K562 (cell line): ENCODE measurements around the gene FAR1. TPM values are rescaled to one million over a fixed set of nuclear protein-coding genes. Genes with fewer than 3 reads are reported as not detected.

Experiments
- polyA plus RNA-seq, 8 experiments: library from polyadenylated mRNA; depleted of rRNA in 4 of 8; stranded (reverse) in 5 of 8; unstranded in 3 of 8; fragments of >200 nt; fragmentation: Nextera tagmentation in 2 of 8; fragmentation: Illumina TruSeq in 1 of 8; extraction: Ambion mirVana in 2 of 8; extraction: Trizol in 1 of 8; gene quantifications; 2 replicates each; pipeline versions ENCODE4 v1.2.1 to v1.2.3, GENCODE V29; 2011 to 2014; ENCODE audit warnings: inconsistent platforms in 1 of 8, missing spikeins in 1 of 8
- total RNA-seq, 7 experiments: library from RNA; depleted of rRNA in 6 of 7; stranded (reverse); fragments of >200 nt in 6 of 7; fragmentation: Illumina TruSeq in 2 of 7; extraction: Trizol in 2 of 7; gene quantifications; 2 replicates each; pipeline versions ENCODE4 v1.2.1 to v1.2.3, GENCODE V29; 2011 to 2021; ENCODE audit warnings: low replicate concordance in 1 of 7
- TF ChIP-seq, protein P1 (sequence below), 2 experiments: fragments of 450-650 bp; formaldehyde crosslinking in 1 of 2; IDR thresholded peaks; 2 replicates each; pipeline versions ENCODE4 v1.4.0 to v1.6.1; 2014 to 2020; ENCODE audit warnings: mild to moderate bottlenecking in 2 of 2, borderline replicate concordance in 1 of 2, low read depth in 1 of 2
- TF ChIP-seq, protein P2 (sequence below): sonication (generic); formaldehyde crosslinking; IDR thresholded peaks from 2 replicates; pipeline ENCODE4 v1.4.0; 2020; ENCODE audit warnings: mild to moderate bottlenecking, missing genetic modification reagents

FAR1 gene
- total and polyA plus RNA-seq, 9 of the 15 experiments (the other 6 are each of a cell fraction or from before 2014, with no cell fraction given) = 17.7 to 88.2 (median 52.6) TPM

DNA sequence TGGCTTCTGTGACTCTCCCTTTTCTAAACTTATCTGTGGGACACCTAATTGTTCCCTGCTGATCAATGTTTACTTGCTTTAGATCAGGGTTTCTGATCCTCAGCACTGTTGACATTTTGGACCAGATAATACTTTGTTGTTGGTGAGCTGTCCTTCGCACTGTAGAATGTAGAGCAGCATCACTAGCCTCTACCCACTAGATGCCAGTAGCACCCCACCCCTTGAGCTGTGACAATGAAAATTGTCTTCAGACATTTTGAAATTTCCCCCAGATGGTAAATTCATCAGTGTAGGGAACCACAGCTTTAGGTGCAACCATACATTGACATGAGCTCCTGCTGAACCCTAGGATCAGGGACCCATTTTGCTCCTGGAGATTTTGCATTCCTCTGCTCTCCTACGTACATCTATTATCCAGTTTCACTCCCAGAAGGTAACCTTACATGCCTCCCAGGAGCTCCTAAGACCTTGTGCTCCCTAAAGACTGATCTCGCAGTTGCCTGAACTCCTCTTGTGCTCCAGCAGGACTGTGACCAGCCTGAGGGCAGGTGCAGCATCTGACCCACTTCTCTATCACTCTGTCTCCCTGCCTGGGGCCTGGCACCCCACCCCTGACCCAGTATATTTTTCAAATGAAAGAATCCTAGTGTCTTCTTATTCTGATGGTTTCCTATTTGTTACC, 107.8 kb downstream of the FAR1 start (continued):
- TF ChIP-seq, protein P1, sequence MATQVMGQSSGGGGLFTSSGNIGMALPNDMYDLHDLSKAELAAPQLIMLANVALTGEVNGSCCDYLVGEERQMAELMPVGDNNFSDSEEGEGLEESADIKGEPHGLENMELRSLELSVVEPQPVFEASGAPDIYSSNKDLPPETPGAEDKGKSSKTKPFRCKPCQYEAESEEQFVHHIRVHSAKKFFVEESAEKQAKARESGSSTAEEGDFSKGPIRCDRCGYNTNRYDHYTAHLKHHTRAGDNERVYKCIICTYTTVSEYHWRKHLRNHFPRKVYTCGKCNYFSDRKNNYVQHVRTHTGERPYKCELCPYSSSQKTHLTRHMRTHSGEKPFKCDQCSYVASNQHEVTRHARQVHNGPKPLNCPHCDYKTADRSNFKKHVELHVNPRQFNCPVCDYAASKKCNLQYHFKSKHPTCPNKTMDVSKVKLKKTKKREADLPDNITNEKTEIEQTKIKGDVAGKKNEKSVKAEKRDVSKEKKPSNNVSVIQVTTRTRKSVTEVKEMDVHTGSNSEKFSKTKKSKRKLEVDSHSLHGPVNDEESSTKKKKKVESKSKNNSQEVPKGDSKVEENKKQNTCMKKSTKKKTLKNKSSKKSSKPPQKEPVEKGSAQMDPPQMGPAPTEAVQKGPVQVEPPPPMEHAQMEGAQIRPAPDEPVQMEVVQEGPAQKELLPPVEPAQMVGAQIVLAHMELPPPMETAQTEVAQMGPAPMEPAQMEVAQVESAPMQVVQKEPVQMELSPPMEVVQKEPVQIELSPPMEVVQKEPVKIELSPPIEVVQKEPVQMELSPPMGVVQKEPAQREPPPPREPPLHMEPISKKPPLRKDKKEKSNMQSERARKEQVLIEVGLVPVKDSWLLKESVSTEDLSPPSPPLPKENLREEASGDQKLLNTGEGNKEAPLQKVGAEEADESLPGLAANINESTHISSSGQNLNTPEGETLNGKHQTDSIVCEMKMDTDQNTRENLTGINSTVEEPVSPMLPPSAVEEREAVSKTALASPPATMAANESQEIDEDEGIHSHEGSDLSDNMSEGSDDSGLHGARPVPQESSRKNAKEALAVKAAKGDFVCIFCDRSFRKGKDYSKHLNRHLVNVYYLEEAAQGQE (IDR thresholded peaks at IDR 0.05; ENCODE audit: borderline replicate concordance) = peak; percentile 42; the same call in 1 of the 2 replicates
- TF ChIP-seq, protein P1 (CRISPR knock-in tag; IDR thresholded peaks at IDR 0.05; ENCODE audit: low read depth) = no peak
- TF ChIP-seq, protein P2, sequence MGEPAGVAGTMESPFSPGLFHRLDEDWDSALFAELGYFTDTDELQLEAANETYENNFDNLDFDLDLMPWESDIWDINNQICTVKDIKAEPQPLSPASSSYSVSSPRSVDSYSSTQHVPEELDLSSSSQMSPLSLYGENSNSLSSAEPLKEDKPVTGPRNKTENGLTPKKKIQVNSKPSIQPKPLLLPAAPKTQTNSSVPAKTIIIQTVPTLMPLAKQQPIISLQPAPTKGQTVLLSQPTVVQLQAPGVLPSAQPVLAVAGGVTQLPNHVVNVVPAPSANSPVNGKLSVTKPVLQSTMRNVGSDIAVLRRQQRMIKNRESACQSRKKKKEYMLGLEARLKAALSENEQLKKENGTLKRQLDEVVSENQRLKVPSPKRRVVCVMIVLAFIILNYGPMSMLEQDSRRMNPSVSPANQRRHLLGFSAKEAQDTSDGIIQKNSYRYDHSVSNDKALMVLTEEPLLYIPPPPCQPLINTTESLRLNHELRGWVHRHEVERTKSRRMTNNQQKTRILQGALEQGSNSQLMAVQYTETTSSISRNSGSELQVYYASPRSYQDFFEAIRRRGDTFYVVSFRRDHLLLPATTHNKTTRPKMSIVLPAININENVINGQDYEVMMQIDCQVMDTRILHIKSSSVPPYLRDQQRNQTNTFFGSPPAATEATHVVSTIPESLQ = no peak
